K562 (cell line): ENCODE results near the gene PIK3C2G.

Source experiments
- GATAD2A ChIP-seq: fragments of 450-650 bp; IDR thresholded peaks from 2 replicates; pipeline ENCODE4 v1.6.1; 2017
- HDGF ChIP-seq: fragments of 450-650 bp; IDR thresholded peaks from 2 replicates; pipeline ENCODE4 v1.6.1; 2016
- NFYB ChIP-seq: IDR thresholded peaks from 2 replicates; pipeline ENCODE4 v1.6.1; 2011; ENCODE audit warnings: mild to moderate bottlenecking, moderate library complexity; ENCODE audit not compliant: insufficient read length; ENCODE audit errors: extremely low read depth
- TAF7 ChIP-seq: fragments of 450-650 bp; IDR thresholded peaks from 2 replicates; pipeline ENCODE4 v1.6.1; 2016; ENCODE audit warnings: missing genetic modification characterization, missing compliant biosample characterization
- TBL1XR1 ChIP-seq, 2 experiments: IDR thresholded peaks; 2 replicates each; pipeline ENCODE4 v1.6.1; 2012; ENCODE audit warnings: improper control_type of control experiment in 2 of 2, low read length in 2 of 2, mild to moderate bottlenecking in 1 of 2
- ZEB2 ChIP-seq: fragments of 450-650 bp; IDR thresholded peaks from 2 replicates; pipeline ENCODE4 v1.6.1; 2016
- ZKSCAN1 ChIP-seq: fragments of 150-350 bp; IDR thresholded peaks from 2 replicates; pipeline ENCODE4 v1.6.1; 2016; ENCODE audit warnings: low read depth, low read length
- ZNF23 ChIP-seq: fragments of 250-450 bp; sonication (Bioruptor Pico); IDR thresholded peaks from 2 replicates; pipeline ENCODE4 v1.4.0; 2020; ENCODE audit warnings: mild to moderate bottlenecking
- ZNF41 ChIP-seq: fragments of 250-450 bp; sonication (Bioruptor Pico); conservative IDR thresholded peaks from 2 replicates; pipeline ENCODE4 v1.4.0; 2020; ENCODE audit warnings: mild to moderate bottlenecking

DNA sequence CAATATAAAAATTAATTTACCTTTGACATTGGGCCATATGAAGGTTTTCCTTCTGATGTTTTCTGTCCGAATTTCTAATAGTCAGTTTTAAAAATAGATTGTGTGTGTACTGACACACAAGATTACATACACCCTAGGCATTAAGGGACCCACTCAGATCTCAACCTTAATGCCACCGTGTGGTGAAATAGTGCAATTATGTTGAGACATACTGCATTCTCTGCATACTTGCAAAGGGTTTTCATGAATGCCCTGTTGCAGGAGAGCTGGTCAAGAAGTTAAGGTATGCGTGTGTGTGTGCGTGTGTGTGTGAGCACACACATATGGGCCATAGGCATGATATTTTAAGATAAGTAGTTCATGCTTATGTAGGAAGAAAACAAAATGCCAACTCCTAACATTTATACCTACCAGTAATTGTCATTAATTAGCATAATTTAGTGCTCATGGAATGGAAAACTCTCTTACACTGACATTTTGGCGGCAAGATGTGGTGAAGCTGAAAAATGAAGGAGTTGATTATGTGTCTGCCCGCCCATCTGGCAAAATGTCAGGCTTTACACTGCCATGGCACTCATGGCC is 58.8 kb downstream of the PIK3C2G start:
- TF ChIP-seq GATAD2A, result no peak
- TF ChIP-seq ZNF23 (CRISPR knock-in tag), result no peak
- no peak for TF ChIP-seq HDGF
- TF ChIP-seq TAF7, result no peak
- no peak for TF ChIP-seq ZEB2
- TF ChIP-seq ZKSCAN1, result no peak
- TF ChIP-seq ZNF41 (CRISPR knock-in tag), result no peak
- TF ChIP-seq NFYB, result no peak
- no peak for TF ChIP-seq TBL1XR1 (IDR thresholded peaks at IDR 0.05; ENCODE audit: low read length in 2 of 2)
